NT2/D1 (cell line): ENCODE results near the gene CLCN4.

Experiments
- YY1 ChIP-seq: IDR thresholded peaks from 2 replicates; pipeline ENCODE4 v1.6.1; 2011; ENCODE audit not compliant: insufficient read length, insufficient read depth
- ZNF274 ChIP-seq: IDR thresholded peaks from 2 replicates; pipeline ENCODE4 v1.6.1; 2011; ENCODE audit warnings: mild to moderate bottlenecking, low read depth, low read length

DNA sequence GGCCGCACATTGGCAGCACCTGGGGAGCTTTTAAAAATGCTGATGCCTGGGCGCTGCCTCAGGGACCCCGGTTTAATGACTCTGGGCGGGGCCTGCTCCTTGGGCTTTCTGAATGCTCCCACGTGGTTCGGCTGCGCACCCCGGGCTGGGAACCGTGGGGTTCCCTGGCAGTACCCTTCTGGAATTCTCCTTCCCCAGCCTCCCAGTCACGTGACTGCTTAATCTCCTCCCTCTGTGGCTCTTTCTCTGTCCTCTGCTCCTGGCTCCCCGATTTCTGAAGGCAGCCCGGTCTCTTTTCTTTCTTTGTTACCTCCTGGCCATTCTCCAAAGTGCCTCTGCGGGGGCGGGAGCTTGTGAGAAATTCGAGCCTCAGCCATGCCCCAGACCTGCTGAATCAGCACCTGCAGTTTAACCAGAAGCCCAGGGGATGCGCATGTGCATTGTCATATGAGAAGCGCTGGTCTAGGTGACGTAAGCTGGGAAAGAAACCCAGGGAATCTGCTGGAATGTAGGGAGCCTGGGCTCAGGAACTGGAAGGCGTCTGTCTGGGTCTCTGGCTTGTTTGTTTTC lies 16.6 kb downstream of the CLCN4 start:
- TF ChIP-seq ZNF274 (no peak), YY1 (no peak)
